ENCODE measurements around the gene ZNF624.

ZNF624 gene

DNA sequence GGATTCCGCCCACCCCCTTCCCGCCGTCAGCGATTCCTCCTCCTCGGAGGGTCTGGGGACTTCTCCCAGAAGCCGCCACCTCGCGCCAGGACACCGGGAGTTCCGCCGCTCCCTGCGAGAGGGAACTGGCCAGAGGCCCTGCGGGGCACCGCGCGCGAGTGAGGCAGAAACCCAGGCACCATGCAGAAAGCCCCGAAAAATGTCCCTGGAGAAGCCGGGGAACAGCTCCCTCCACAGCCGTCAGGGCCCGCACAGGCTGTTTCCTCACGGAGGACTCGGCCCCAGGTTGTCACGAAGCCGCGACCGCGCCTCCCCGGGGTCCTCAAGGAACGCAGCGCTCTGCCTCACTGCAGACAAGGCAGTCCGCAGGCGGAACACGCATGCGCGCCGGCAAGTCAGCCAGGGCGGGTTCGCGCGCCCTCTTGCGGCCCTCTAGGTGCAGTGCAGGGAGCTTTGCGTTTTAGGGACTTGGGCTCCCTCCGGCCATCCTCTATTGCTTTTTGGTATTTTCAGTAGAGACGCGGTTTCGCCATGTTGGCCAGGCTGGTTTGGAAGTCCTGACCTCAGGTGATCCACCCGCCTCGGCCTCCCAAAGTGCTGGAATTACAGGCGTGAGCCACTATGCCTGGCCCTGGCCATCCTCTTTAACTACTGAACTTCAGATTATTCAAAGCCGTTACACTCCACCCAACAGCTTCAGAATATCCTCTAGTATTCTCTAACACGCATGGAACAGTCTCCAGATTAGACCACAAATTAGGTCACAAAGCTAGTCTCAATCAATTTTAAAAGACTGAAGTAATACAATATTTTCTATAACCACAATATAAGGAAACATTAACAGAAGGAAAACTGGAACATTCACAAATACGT lies 64.3 kb downstream of the ZNF624 start:
- peak; percentile 93 for DNase-seq

DNA sequence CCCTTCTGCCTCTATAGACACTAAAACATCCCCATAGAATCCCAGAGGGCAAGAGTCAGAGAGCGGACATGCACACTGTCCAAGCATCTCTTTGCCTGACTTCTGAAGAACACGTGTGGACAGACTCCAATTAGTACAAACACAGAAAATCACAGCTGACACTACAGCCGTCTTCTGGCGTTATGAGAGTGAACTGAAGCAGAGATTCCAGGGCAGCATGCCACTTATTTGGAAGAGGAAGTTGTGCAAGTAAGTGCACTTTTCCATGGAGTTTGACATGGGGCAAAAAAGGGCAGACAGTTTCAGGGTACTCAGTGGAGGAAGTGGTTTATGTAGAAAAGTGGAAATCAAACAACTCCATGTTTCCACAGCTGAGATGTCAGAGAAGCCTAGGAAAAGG lies 67.9 kb downstream of the ZNF624 start:
- no peak for DNase-seq

GRCh38 chr17:16584273-16584995 lies 69.2 kb downstream of the ZNF624 start:
- DNase-seq = peak; percentile 93

DNA sequence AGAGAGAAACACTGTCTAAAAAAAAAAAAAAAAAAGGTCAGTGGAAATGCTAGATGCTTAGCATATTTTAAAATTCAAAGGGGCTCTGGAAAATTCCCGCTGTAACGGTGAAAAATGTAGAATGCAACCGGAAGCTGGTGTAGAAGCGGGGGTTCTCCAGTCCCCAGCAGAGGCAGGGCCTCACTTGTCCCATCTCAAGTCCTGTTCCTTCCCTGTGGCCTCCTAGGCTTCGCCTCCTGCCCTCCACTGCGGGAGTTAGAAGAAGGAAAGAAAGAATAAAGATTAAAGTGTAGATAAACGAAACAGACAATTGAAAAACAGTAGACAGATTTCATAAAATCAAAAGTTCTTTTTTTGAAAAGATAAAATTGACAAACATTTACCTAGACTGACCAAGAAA lies 69.9 kb downstream of the ZNF624 start:
- peak; percentile 5 for DNase-seq

DNA sequence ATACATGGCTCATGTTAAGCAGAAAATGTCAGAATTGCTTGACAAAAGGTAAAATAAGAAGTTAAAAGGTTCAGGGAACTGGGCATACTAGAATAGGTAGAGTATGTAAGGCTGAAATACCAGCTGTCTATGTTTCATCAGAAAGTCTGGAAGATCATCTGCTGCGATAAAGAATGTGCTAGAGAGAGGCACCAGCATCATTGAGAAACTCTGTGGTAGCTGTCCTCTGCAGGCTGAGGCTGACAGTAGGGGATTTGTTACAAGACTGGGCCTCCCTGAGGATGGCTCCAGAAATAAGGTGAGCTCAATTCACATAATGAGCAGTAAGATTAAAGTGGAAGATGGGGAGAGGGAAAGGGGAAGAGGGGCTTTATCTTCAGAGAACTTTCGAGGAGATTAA lies 80.2 kb downstream of the ZNF624 start:
- DNase-seq = no peak
